Activated T-cell treated with anti-CD3 and anti-CD28 coated beads for 48 hours (primary cell): Measurements from ENCODE around the gene DAGLA.

ENCODE experiments used
- DNase-seq: peaks from one replicate; pipeline ENCODE4 v3.0.0-alpha.2; 2020; ENCODE audit warnings: low read depth

DAGLA gene

GRCh38 chr11:61709572-61709971 lies 29.4 kb downstream of the DAGLA start:
- DNase-seq: no peak

DNA sequence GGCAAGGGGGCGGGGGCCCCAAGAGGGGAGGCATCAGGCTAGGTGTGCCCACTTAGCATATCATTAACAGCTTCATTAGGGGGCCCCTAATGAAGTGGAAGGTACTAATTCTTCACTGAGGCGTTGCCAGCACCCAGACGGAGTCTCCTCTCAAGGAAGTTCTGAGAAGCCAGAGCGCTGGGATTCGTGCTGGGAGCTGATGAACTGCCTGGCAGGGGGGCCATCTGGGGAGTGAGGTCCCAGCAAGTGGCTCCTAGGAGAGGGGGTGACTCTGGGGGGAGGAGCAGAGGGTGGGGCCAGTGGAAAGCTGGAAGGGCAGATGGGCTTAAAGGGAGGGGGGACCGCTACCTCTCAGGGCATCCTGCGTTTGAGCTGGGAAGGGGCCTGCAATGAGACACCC lies 29.8 kb downstream of the DAGLA start:
- DNase-seq: no peak

DNA sequence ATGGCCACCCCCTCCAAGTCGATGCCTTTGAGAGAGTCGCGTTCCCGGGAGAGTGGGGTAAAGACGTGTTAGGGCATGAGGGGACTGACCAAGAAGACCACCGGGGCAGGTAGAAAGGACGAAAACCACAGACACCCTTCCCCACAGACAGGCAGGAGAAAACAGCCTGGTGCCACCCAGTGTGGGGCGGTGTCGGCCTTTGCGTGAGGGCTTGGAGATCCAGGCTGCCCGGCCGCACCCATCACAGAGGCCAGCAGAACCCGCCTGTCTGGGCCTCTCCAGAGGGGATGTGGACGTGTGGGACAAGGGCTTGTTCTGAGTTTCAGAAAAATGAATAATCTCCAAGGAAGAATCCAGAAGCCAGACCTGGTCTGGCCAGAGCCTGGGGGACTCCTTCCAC lies 30.8 kb downstream of the DAGLA start:
- no peak for DNase-seq

GRCh38 chr11:61711498-61711897 lies 31.3 kb downstream of the DAGLA start:
- no peak for DNase-seq

- DNase-seq: no peak
Measured at GRCh38 chr11:61712314-61712713, 32.1 kb downstream of the DAGLA start.

DNA sequence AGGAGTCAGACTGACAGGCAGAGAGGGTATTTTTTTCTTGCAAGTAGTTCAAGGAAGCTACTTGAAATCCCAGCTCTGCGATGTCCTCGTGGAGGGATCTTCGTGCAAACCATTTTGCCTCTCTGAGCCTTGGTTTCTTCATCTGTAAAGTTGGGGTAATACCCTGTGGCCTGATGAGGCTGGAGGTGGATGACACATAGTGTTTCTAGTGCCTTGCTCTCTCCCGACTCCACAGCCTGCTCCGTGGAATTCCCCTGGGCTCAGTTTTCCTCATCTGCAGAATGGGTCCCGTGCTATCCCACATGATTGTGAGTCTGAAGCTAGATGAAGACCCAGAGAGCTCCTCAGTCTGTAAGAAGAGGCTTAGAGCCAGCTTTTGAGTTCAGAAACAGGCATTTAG lies 32.7 kb downstream of the DAGLA start:
- DNase-seq: no peak

GRCh38 chr11:61713464-61713863 lies 33.3 kb downstream of the DAGLA start:
- DNase-seq: no peak

DNA sequence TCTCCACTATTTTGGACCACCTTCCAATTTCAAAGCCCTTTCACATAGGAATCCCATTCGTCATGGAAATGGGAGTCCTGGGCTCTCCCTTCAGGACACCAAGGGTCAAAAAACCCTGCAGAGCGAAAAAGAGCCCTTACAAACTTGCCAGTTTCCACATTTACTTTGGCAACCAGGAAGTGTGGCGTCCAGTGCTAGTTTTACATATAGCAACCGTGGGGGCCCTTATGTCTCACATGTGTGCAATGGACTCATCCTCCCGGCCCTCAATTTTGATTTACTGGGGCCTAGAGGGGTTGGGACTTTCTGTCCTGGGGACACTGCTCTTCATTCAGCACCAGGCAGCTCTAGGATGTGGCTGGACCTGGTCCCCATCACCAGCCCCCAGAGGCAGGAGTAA lies 33.7 kb downstream of the DAGLA start:
- DNase-seq: no peak

DNA sequence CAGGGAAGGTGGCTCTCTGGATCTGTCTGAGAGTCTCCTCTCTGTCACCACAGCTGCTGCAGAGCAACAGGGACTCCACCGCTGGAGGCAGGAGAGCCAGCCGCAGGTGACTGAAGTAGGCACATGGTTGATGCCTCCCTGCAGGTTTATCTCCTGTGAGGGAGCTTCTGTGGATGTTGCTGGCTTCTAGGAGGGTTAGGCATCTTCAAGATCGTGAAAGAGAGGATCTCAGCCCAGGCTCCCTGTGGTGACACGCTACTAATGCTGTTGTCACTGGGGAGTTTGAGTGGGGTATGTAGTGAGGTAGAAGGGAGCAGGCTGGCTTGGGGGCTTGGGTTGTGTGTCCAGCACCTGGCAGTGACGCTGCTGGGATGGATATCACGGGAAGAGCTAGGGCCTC lies 34.1 kb downstream of the DAGLA start:
- DNase-seq: no peak

- no peak for DNase-seq
Measured at GRCh38 chr11:61714916-61715315, 34.7 kb downstream of the DAGLA start.

GRCh38 chr11:61715867-61716266 lies 35.7 kb downstream of the DAGLA start:
- no peak for DNase-seq

GRCh38 chr11:61716478-61717285 lies 36.5 kb downstream of the DAGLA start:
- no peak for DNase-seq

DNA sequence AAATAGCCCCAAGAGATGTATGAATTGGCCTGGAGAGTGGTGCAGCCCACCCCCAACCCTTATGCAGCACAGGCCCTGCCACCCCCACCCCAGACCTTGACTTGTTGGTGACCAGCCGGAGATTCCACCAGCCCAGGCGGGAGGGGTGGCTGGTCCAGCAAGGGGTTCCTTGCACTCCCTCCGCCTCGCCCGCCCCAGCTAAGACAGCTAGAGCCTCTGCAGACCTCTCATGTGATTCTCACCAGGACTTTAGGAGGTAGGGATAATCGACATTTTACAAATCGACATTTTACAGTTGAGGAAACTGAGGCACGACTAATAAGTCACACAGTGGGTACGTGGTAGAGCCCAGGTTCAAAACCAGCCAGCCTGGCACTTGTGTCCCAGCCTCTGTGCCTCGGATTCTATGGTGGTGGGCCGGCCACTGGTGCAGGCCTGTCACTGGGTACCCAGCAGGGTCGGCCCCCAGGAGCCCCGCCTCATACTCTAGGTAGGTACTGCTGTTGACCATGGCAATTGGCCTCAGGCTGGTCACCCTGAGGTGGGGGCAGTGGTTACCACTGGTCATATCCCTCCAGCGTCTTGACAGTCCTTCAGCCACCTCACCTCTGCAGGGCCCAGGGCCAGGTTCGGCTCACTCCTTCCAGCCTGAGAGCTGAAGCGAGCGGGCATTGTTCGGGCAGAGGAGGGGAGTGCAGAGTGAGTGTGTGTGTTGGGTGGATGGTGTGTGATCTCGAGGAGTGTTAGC lies 37.3 kb downstream of the DAGLA start:
- no peak for DNase-seq

DNA sequence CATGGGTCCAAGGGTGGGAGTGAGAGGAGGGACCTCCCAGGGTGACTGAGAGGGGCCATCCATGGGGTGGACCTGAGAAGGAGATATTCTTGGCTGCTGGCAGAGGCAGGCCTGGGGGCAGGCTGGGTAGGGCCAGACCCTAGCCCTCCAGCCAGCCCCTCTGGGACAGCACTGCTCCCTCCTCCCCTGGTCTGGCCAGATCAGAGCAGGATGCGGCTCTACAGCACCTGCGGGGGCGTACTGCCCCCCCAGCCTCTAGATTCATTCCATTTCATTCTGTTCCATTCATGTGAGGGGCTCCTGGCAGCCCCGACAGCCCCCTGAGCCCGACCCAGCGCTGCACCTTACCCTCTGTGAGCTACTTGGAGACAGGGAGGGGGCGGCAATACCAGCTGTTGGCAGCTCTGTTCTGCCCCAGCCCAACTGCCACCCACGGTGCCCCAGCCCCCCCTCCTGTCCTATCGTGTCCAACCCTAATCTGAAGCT lies 37.9 kb downstream of the DAGLA start:
- no peak for DNase-seq

DNA sequence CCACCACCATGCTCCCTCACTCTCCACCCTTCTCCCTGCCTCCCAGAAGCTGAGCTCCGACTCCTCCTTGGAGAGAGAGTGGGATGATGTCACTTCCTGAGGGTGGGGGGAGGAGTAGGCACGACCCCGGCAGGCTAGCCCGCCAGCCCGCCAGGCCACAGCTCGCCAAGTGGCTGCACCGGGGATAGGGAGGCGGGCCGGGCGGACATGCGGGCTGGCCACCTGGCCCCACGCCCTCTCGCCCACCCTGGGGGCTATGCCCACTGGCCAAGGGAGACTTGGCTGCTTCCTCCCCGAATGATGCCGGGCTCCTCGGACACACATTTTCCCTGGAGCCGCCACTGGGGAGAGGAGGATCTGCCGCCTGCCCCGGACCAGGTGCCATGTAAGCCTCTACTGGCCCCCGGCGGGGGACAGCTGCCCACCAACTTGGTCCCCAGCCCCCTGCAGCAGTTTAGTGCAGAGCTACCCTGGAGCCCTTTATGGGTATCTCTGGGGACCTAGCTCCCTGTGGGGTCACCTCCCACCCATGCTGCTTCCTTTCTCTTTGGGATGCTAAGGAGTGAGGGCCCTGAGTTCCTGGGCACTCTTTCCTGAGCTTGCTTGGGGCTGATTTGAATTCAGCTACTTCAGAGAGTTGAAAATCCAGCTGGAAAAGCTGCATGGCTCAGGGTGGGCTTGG lies 38.6 kb downstream of the DAGLA start:
- DNase-seq: no peak

- no peak for DNase-seq
Measured at GRCh38 chr11:61719978-61720377, 39.8 kb downstream of the DAGLA start.

GRCh38 chr11:61720597-61720996 lies 40.4 kb downstream of the DAGLA start:
- no peak for DNase-seq

- no peak for DNase-seq
Measured at GRCh38 chr11:61724437-61724836, 44.2 kb downstream of the DAGLA start.

DNA sequence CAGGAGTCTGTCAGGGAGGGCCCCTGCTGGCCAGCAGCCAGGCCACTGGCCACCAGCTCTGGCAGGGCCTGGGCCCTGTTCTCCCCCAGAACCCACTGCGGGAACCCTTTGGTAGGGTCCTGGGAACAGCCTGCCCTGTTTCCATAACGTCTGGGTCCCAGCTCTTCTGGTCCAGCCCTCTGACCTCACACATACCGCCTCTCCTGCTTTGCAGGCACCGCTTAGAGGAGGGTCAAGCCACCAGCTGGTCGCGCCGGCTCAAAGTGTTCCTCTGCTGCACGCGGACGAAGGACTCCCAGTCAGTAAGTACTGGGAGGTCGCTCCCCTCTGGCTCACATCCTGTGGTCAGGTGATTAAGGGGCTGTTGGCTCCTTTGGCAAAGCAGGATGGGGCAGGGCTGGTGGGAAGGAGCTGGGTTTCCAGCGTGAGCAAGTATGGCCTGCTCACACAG lies 45.6 kb downstream of the DAGLA start:
- DNase-seq: no peak

- no peak for DNase-seq
Measured at GRCh38 chr11:61726775-61727174, 46.6 kb downstream of the DAGLA start.

- no peak for DNase-seq
Measured at GRCh38 chr11:61727401-61727811, 47.2 kb downstream of the DAGLA start.

DNA sequence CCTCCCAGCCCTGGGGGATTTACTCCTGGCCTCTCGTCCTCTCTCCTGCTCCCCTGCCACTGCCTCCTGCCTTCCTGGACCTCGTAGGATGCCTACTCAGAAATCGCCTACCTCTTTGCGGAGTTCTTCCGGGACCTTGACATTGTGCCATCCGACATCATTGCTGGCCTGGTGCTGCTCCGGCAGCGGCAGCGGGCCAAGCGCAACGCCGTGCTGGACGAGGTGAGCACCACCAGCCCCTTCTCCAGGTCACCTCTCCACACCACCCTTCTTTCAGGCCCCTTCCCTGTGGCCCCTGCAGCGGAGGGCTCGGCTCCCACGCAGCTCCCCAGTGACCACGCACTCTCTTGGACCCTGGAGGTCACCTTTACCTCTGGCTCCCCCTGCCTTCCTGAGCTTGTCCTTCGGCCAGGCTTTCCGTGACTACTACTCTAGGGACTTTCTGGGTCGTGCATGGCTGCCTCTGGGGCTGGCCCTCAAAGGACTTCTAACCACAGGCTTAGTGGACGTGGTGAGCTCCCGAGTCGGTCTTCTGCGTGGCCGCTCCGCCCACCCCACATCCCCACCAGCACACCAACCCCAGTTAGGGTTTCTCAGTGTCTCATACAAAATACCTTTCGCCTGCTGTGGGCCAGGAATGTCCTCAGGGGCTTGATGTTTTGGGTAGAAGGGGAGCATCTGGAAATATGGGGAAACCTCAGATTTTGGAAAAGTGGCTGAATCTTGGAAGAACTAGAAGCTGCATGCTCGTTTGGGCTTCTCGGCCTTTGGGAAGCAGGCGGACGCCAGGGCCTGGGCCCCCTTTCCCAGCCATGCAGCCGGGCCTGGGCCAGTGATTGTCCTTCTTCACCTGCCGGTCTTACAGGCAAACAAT lies 48.1 kb downstream of the DAGLA start:
- DNase-seq: no peak
